ENCODE measurements around the gene DFFA. TPM values are rescaled to one million over a fixed set of nuclear protein-coding genes. Genes with fewer than 3 reads are reported as not detected.

Gene DFFA
- total and polyA plus RNA-seq, 2 donors (not counting 3 experiments of a cell fraction or from before 2014, with no cell fraction given), result 30.0 to 44.5 TPM

DNA sequence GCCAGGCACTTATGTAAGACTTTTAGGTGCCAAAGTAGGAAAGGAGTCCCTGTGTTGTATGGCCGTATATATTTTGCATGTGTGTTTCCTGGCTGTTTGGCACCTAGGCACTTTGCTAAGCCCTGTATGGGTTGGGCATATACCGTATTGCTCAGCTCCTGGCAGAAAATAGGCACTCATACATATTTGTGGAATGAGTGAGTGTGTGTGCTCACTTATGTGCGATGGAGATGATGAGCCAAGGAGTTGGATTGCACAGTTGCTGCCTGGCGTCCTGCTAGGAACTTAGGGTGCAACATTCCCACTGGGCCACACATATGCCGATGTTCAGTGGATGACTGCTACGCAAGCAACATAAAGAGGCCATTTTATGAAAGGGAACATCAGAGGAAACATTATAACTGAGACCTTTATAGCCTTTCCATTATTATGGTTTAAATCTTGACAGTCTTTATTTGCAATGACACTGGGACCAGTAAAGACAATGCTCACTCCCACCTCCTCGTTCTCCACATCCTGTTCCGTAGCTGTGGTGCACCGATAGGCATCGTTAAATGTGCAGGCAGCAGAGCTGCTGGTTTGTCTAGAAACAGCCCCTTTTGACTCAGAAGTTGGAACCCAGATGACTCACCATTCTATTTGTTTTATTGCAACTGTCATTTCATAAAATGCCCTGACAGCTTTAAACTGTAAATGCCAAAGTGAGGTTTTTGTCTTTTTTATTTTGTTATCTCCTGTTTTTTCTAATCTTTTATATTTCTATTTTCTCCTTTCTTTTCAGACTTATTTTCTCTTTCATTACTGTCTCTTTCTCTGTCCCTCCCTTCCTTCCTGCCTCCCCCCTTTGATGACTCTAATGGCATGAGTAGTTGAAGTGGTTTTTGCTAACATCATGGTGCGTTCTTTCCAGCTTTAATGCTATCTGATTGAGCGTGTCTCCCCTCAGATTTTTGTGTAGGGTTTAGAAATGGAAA is 38.5 kb upstream of the DFFA start:
- peak; percentile 48 for TF ChIP-seq POLR2AphosphoS5 (IDR thresholded peaks at IDR 0.05; ENCODE audit: insufficient read depth, low read depth, low read length)
- TF ChIP-seq GATA2 (IDR thresholded peaks at IDR 0.05; ENCODE audit: insufficient read depth, insufficient read length, low read depth, low read length), result peak; percentile 85
- TF ChIP-seq FOS (IDR thresholded peaks at IDR 0.05; ENCODE audit: borderline replicate concordance, insufficient read depth, low read length), result peak; percentile 85
- no peak for TF ChIP-seq MYC (IDR thresholded peaks at IDR 0.05; ENCODE audit: low read depth, low read length)
- peak; percentile 89 for TF ChIP-seq JUN (IDR thresholded peaks at IDR 0.05; ENCODE audit: borderline replicate concordance, insufficient read depth, insufficient read length, low read depth)
- TF ChIP-seq, protein P1, sequence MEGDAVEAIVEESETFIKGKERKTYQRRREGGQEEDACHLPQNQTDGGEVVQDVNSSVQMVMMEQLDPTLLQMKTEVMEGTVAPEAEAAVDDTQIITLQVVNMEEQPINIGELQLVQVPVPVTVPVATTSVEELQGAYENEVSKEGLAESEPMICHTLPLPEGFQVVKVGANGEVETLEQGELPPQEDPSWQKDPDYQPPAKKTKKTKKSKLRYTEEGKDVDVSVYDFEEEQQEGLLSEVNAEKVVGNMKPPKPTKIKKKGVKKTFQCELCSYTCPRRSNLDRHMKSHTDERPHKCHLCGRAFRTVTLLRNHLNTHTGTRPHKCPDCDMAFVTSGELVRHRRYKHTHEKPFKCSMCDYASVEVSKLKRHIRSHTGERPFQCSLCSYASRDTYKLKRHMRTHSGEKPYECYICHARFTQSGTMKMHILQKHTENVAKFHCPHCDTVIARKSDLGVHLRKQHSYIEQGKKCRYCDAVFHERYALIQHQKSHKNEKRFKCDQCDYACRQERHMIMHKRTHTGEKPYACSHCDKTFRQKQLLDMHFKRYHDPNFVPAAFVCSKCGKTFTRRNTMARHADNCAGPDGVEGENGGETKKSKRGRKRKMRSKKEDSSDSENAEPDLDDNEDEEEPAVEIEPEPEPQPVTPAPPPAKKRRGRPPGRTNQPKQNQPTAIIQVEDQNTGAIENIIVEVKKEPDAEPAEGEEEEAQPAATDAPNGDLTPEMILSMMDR (IDR thresholded peaks at IDR 0.05; ENCODE audit: extremely low read depth in 1 of 2, insufficient read depth in 1 of 2, low read depth in 1 of 2, low read length in 2 of 2), result no peak
- peak; percentile 36 for TF ChIP-seq POLR2A (IDR thresholded peaks at IDR 0.05; ENCODE audit: low read depth, low read length)
- peaks cover 28% of the 10 kb centered on the region for H3K4me1 ChIP-seq (ENCODE audit: control insufficient read depth, extremely low read depth, insufficient read depth, low read length)
- no peaks in the 10 kb centered on the region for H4K20me1 ChIP-seq (replicated peaks; ENCODE audit: control insufficient read depth, extremely low read depth, insufficient read depth, low read length)
- H3K9ac ChIP-seq (replicated peaks; ENCODE audit: extremely low read depth, insufficient read depth, low read length), result peak overlapping the region; percentile 7
- ChIA-PET CTCF (interaction anchor here (0.7 to 7.5 kb wide), 12 partner anchors 9 to 399 kb away, joined by 3 to 132 read pairs (median 4); partner anchors contain the start of gene KIF1B), POLR2A (no interaction called here)
- H3K9me1 ChIP-seq (replicated peaks; ENCODE audit: control insufficient read depth, extremely low read depth, insufficient read depth, low read length), result no peaks in the 10 kb centered on the region
- dilution Hi-C loops (cut with MboI; ENCODE audit: extremely low pct_ligation_motif_present, low sequenced_read_pairs) (no loop called here), intact Hi-C loops (cut with micrococcal nuclease) (loop anchor here (1.0 to 5.0 kb wide), 4 partner anchors 17 to 356 kb away; no protein-coding TSS in a partner anchor)
- H3K27ac ChIP-seq (ENCODE audit: insufficient read depth, low read depth, low read length), result peak overlapping the region; percentile 72
- no peak overlapping the region for H2AFZ ChIP-seq (ENCODE audit: low read depth, low read length)
- no peaks in the 10 kb centered on the region for H3K36me3 ChIP-seq (ENCODE audit: control insufficient read depth in 2 of 2, extremely low read depth in 1 of 2, insufficient read depth in 2 of 2, low read length in 2 of 2)
- FAIRE-seq (peak; percentile 97), DNase-seq (ENCODE audit: low read depth, low spot score) (peak; percentile 87)
- peak overlapping the region in 1 of 3 experiments; percentile 17 for H3K4me3 ChIP-seq (replicated peaks in 1 of 3; ENCODE audit: insufficient read depth in 1 of 3, low read depth in 1 of 3, low read length in 3 of 3)
- BruUV-seq (replicated peaks), result no TSS peak
- no peaks in the 10 kb centered on the region for H3K9me3 ChIP-seq (replicated peaks; ENCODE audit: control insufficient read depth, insufficient read depth, low read length)
- H3K27me3 ChIP-seq (ENCODE audit: control insufficient read depth in 2 of 2, insufficient read depth in 2 of 2, low read length in 2 of 2), result no peaks in the 10 kb centered on the region
- peak overlapping the region; percentile 71 for H3K4me2 ChIP-seq (ENCODE audit: insufficient read depth, low read length)
- peaks cover 35% of the 10 kb centered on the region for H3K79me2 ChIP-seq (ENCODE audit: control insufficient read depth, insufficient read depth, low read length)
